Measurements from ENCODE around the gene BRI3BP. TPM values are rescaled to one million over a fixed set of nuclear protein-coding genes. Genes with fewer than 3 reads are reported as not detected.

The BRI3BP gene
- total RNA-seq, 1 experiment from 2014 or later: 19.4 TPM

DNA sequence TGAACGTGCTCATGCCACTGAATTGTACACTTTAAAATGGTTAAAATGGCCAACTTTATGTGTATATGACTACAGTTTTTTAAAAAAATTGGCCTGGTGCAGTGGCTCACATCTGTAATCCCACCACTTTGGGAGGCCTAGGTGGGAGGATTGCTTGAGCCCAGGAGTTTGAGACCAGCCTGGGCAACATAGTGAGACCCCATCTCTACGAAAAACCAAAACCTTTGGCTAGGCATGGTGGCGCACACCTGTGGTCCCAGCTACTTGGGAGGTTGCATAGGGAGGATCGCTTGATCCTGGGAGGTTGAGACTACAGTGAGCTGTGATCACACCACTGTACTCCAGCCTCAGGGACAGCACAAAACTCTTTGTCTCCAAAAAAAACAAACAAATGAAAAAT lies 5.3 kb downstream of the BRI3BP start:
- intact Hi-C loops (cut with micrococcal nuclease; ENCODE audit: unreplicated experiment): loop anchor here (10.0 kb wide), 2 partner anchors 66 to 126 kb away; partner anchors contain the start of gene AACS
- no peaks in the 10 kb centered on the region for H3K27me3 ChIP-seq (ENCODE audit: insufficient read depth, low read depth)
- no peaks in the 10 kb centered on the region for H3F3A ChIP-seq (ENCODE audit: insufficient read depth, low read depth)
- DNase-seq: no peak
- no peak overlapping the region for H3K27ac ChIP-seq
- BruUV-seq (replicated peaks): no TSS peak
- TF ChIP-seq, protein P1, sequence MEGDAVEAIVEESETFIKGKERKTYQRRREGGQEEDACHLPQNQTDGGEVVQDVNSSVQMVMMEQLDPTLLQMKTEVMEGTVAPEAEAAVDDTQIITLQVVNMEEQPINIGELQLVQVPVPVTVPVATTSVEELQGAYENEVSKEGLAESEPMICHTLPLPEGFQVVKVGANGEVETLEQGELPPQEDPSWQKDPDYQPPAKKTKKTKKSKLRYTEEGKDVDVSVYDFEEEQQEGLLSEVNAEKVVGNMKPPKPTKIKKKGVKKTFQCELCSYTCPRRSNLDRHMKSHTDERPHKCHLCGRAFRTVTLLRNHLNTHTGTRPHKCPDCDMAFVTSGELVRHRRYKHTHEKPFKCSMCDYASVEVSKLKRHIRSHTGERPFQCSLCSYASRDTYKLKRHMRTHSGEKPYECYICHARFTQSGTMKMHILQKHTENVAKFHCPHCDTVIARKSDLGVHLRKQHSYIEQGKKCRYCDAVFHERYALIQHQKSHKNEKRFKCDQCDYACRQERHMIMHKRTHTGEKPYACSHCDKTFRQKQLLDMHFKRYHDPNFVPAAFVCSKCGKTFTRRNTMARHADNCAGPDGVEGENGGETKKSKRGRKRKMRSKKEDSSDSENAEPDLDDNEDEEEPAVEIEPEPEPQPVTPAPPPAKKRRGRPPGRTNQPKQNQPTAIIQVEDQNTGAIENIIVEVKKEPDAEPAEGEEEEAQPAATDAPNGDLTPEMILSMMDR (conservative IDR thresholded peaks at IDR 0.05): no peak
- TF ChIP-seq EZH2 (IDR thresholded peaks at IDR 0.05; ENCODE audit: low read depth): no peak
- no peaks in the 10 kb centered on the region for H3K9me3 ChIP-seq (ENCODE audit: insufficient read depth, low read depth)
- H3K79me2 ChIP-seq (ENCODE audit: low read depth): peaks cover 46% of the 10 kb centered on the region
- no peaks in the 10 kb centered on the region for H4K20me1 ChIP-seq (ENCODE audit: insufficient read depth)
- no peaks in the 10 kb centered on the region for H3K36me3 ChIP-seq (ENCODE audit: low read depth)
- H2AFZ ChIP-seq: no peak overlapping the region
- ChIA-PET POLR2A (ENCODE audit: unreplicated experiment) (no interaction called here), CTCF (no interaction called here)
- H3K9me2 ChIP-seq (ENCODE audit: insufficient read depth): no peaks in the 10 kb centered on the region
- no peak overlapping the region for H3K4me3 ChIP-seq
- no peak overlapping the region for H3K4me2 ChIP-seq
- peaks cover 10% of the 10 kb centered on the region; the same call in 1 of the 2 replicates for H3K4me1 ChIP-seq (replicated peaks; ENCODE audit: insufficient read depth)

DNA sequence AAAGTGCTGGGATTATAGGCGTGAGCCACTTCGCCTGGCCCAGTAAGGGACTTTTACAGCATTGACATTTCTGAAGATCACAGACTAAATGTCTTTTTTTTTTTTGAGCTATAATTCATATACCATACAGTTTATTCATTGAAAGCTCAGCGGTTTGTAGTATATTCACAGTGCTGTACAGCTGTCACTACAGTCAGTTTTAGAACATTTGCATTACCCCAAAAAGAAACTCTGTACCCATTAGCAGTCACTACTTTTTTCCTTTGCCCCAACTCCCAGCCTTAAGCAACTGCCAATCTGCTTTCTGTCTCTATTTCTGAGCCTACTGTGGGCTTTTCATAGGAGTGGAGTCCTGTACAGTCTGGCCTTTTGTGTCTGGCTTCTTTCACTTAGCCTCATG lies 8.2 kb downstream of the BRI3BP start:
- H3F3A ChIP-seq (ENCODE audit: insufficient read depth, low read depth): no peaks in the 10 kb centered on the region
- no peak overlapping the region for H3K4me3 ChIP-seq
- no peaks in the 10 kb centered on the region for H3K9me3 ChIP-seq (ENCODE audit: insufficient read depth, low read depth)
- no peak overlapping the region for H3K4me2 ChIP-seq
- H2AFZ ChIP-seq: no peak overlapping the region
- peaks cover 24% of the 10 kb centered on the region for H3K79me2 ChIP-seq (ENCODE audit: low read depth)
- ChIA-PET POLR2A (ENCODE audit: unreplicated experiment) (no interaction called here), CTCF (no interaction called here)
- H3K36me3 ChIP-seq (ENCODE audit: low read depth): no peaks in the 10 kb centered on the region
- DNase-seq: no peak
- BruUV-seq (replicated peaks): no TSS peak
- TF ChIP-seq, protein P1 (conservative IDR thresholded peaks at IDR 0.05): no peak
- TF ChIP-seq EZH2 (IDR thresholded peaks at IDR 0.05; ENCODE audit: low read depth): no peak
- H3K27me3 ChIP-seq (ENCODE audit: insufficient read depth, low read depth): no peaks in the 10 kb centered on the region
- no peak overlapping the region for H3K27ac ChIP-seq
- no peaks in the 10 kb centered on the region for H4K20me1 ChIP-seq (ENCODE audit: insufficient read depth)
- H3K9me2 ChIP-seq (ENCODE audit: insufficient read depth): no peaks in the 10 kb centered on the region
- intact Hi-C loops (cut with micrococcal nuclease; ENCODE audit: unreplicated experiment): no loop called here
- H3K4me1 ChIP-seq (replicated peaks; ENCODE audit: insufficient read depth): no peaks in the 10 kb centered on the region

DNA sequence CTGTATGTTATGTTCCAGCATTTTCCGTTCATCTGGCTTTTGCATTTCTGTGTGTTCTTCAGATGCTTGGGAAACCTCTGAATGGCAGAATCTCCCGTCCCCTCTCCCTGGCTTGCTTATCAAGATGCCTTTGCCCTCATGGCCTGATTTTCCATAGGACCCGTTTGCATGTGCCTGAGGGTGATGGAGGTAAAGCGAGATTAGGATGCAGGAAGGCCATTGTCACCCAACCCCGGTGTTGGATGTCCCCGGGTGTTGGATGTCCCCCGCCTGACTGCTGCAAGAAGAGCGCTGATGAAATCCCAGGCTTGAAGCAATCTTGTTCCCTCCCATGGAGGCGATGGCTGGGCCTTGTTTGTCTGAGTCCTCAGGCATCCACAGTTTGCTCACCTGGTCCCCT lies 9.6 kb downstream of the BRI3BP start:
- Histone ChIP-seq H3K79me2 (ENCODE audit: low read depth) (peaks cover 11% of the 10 kb centered on the region), H2AFZ (no peak overlapping the region), H3K4me1 (replicated peaks; ENCODE audit: insufficient read depth) (no peaks in the 10 kb centered on the region), H3K9me2 (ENCODE audit: insufficient read depth) (no peaks in the 10 kb centered on the region), H3K4me3 (no peak overlapping the region), H3K4me2 (no peak overlapping the region), H3K9me3 (ENCODE audit: insufficient read depth, low read depth) (no peaks in the 10 kb centered on the region), H3F3A (ENCODE audit: insufficient read depth, low read depth) (no peaks in the 10 kb centered on the region), H3K27ac (no peak overlapping the region), H3K36me3 (ENCODE audit: low read depth) (no peaks in the 10 kb centered on the region), H4K20me1 (ENCODE audit: insufficient read depth) (no peaks in the 10 kb centered on the region), H3K27me3 (ENCODE audit: insufficient read depth, low read depth) (no peaks in the 10 kb centered on the region)
- no TSS peak for BruUV-seq (replicated peaks)
- DNase-seq: no peak
- ChIA-PET POLR2A (ENCODE audit: unreplicated experiment) (no interaction called here), CTCF (no interaction called here)
- TF ChIP-seq, protein P1 (conservative IDR thresholded peaks at IDR 0.05): no peak
- TF ChIP-seq EZH2 (IDR thresholded peaks at IDR 0.05; ENCODE audit: low read depth): no peak
- intact Hi-C loops (cut with micrococcal nuclease; ENCODE audit: unreplicated experiment): no loop called here
